Activated gamma-delta T cell treated with Interleukin-2 at 50 U/mL for 16 hours (primary cell): ENCODE measurements around the gene EGFL6.
A peak's percentile ranks its signal among the peaks of the same experiment; 100 is the strongest.
"Not testable (repeated sequence)": the region's sequence is repeated elsewhere in the genome, so short reads cannot be mapped to it uniquely, and the experiment has no call there.

Experiments
- DNase-seq: peaks from one replicate; pipeline ENCODE4 v3.0.0-alpha.2; 2020

Gene EGFL6

GRCh38 chrX:13655674-13656073, 86.3 kb downstream of the EGFL6 start:
- no peak for DNase-seq

GRCh38 chrX:13658602-13659001, 89.2 kb downstream of the EGFL6 start:
- no peak for DNase-seq

- no peak for DNase-seq
Measured at GRCh38 chrX:13659063-13659462, 89.7 kb downstream of the EGFL6 start.

GRCh38 chrX:13661735-13662288, 92.4 kb downstream of the EGFL6 start:
- no peak for DNase-seq

GRCh38 chrX:13662355-13662791, 93.0 kb downstream of the EGFL6 start:
- DNase-seq = no peak

- no peak for DNase-seq
Measured at GRCh38 chrX:13664020-13664419, 94.6 kb downstream of the EGFL6 start.

GRCh38 chrX:13666836-13667235, 97.4 kb downstream of the EGFL6 start:
- no peak for DNase-seq

GRCh38 chrX:13667919-13668318, 98.5 kb downstream of the EGFL6 start:
- no peak for DNase-seq

GRCh38 chrX:13669246-13669737, 99.9 kb downstream of the EGFL6 start:
- peak; percentile 25 for DNase-seq

GRCh38 chrX:13669755-13670154, 100.4 kb downstream of the EGFL6 start:
- not testable (repeated sequence) for DNase-seq

GRCh38 chrX:13670197-13670596, 100.8 kb downstream of the EGFL6 start:
- no peak for DNase-seq

- no peak for DNase-seq
Measured at GRCh38 chrX:13673016-13673415, 103.6 kb downstream of the EGFL6 start.

GRCh38 chrX:13676885-13677284, 107.5 kb downstream of the EGFL6 start:
- no peak for DNase-seq

- DNase-seq = not testable (repeated sequence)
Measured at GRCh38 chrX:13679700-13680099, 110.3 kb downstream of the EGFL6 start.

- DNase-seq = no peak
Measured at GRCh38 chrX:13681595-13681994, 112.2 kb downstream of the EGFL6 start.
